GM12878 (cell line): ENCODE results near the gene NKD1. TPM values are rescaled to one million over a fixed set of nuclear protein-coding genes. Genes with fewer than 3 reads are reported as not detected.

Experiments used
- ATAC-seq: fragments of 200-7000 bp; cut with Tn5 transposase; 3 replicates; pipeline ENCODE4 v1.9.1; 2020; ENCODE audit warnings: mild to moderate bottlenecking, moderate library complexity
- BruUV-seq: library from RNA; stranded (reverse); fragments of 400-500 nt; replicated peaks from 2 replicates; lab custom pipeline; 2021; lab: Mats Ljungman, UMichigan
- CTCF ChIA-PET: fragments of 300-600 bp; sonication (Branson Sonifier 250); formaldehyde crosslinking; extraction: SDS; loops from one replicate; lab custom pipeline; 2021; ENCODE audit warnings: inconsistent platforms; lab: Yijun Ruan, JAX
- POLR2A ChIA-PET: fragments of 350-600 bp; formaldehyde crosslinking; extraction: SDS; loops from one replicate; lab custom pipeline; 2021; ENCODE audit warnings: inconsistent platforms; lab: Charles Lee
- RAD21 ChIA-PET: fragments of 300-600 bp; sonication (Branson Sonifier 250); formaldehyde crosslinking; loops from one replicate; lab custom pipeline; 2023; ENCODE audit warnings: antibody characterized with exemption; ENCODE audit not compliant: unreplicated experiment; lab: Charles Lee
- SMC1A ChIA-PET: fragments of 300-600 bp; sonication (Branson Sonifier 250); formaldehyde crosslinking; loops from one replicate; lab custom pipeline; 2023; ENCODE audit not compliant: unreplicated experiment, uncharacterized antibody; lab: Charles Lee
- DNase-seq: peaks from one replicate; pipeline ENCODE4 v3.0.0-alpha.2; 2011; ENCODE audit warnings: low read depth, low spot score
- FAIRE-seq: peaks from 3 replicates; lab custom pipeline; 2011; peaks lifted over from hg19 to GRCh38; lab: Jason Lieb, UNC
- H2AFZ ChIP-seq: 2 replicates; pipeline ENCODE4 v1.6.0; 2011; ENCODE audit warnings: low read depth, low read length, control low read depth; ENCODE audit not compliant: control insufficient read depth
- H3K27ac ChIP-seq: 2 replicates; pipeline ENCODE4 v1.5.1; 2011; ENCODE audit warnings: control low read depth; ENCODE audit not compliant: control insufficient read depth, insufficient read depth
- H3K27me3 ChIP-seq, 2 experiments: replicated peaks in 1 of 2; 2 replicates each; pipeline versions ENCODE4 v1.6.0 to v1.6.1; 2011; ENCODE audit warnings: low read length in 1 of 2; ENCODE audit not compliant: control insufficient read depth in 2 of 2, insufficient read depth in 2 of 2
- H3K36me3 ChIP-seq, 2 experiments: 2 replicates each; pipeline ENCODE4 v1.5.1; 2011; ENCODE audit warnings: low read length in 1 of 2; ENCODE audit not compliant: control insufficient read depth in 2 of 2, insufficient read depth in 2 of 2
- H3K4me1 ChIP-seq: 2 replicates; pipeline ENCODE4 v1.6.1; 2011; ENCODE audit warnings: mild to moderate bottlenecking, low read length, moderate library complexity, mixed read lengths; ENCODE audit not compliant: control insufficient read depth, insufficient read depth
- H3K4me2 ChIP-seq: 2 replicates; pipeline ENCODE4 v1.6.0; 2011; ENCODE audit warnings: control low read depth; ENCODE audit not compliant: control insufficient read depth, insufficient read depth
- H3K4me3 ChIP-seq: fragments of 200-600 bp; sonication (generic); 2 replicates; pipeline ENCODE4 v1.5.1; 2016
- H3K79me2 ChIP-seq: 2 replicates; pipeline ENCODE4 v1.6.0; 2011; ENCODE audit warnings: low read length; ENCODE audit not compliant: control insufficient read depth, insufficient read depth
- H3K9ac ChIP-seq: 2 replicates; pipeline ENCODE4 v1.8.0; 2011; ENCODE audit warnings: low read length, control low read depth, mixed read lengths; ENCODE audit not compliant: control insufficient read depth, insufficient read depth
- H3K9me3 ChIP-seq: replicated peaks from 3 replicates; pipeline ENCODE4 v1.5.1; 2011; ENCODE audit warnings: mild to moderate bottlenecking, low read length; ENCODE audit not compliant: control insufficient read depth, insufficient read depth
- H4K20me1 ChIP-seq: 2 replicates; pipeline ENCODE4 v1.6.0; 2011; ENCODE audit not compliant: control insufficient read depth, insufficient read depth
- CEBPB ChIP-seq, 2 experiments: fragments of 150-350 bp in 1 of 2; IDR thresholded peaks; 2 replicates each; pipeline ENCODE4 v1.6.1; 2012 to 2014; ENCODE audit warnings: low read depth in 2 of 2, low read length in 2 of 2, borderline replicate concordance in 1 of 2, inconsistent platforms in 1 of 2
- GABPA ChIP-seq: IDR thresholded peaks from 2 replicates; pipeline ENCODE4 v1.6.1; 2014; ENCODE audit warnings: antibody characterized with exemption, low read depth, mild to moderate bottlenecking, inconsistent platforms
- NKRF ChIP-seq: fragments of 450-650 bp; conservative IDR thresholded peaks from 2 replicates; pipeline ENCODE4 v1.6.1; 2017; ENCODE audit warnings: mild to moderate bottlenecking, moderate library complexity
- RCOR1 ChIP-seq: conservative IDR thresholded peaks from 2 replicates; pipeline ENCODE4 v1.6.1; 2012; ENCODE audit warnings: low read depth, low read length, improper control_type of control experiment
- WGBS: methylation state at CpG from one replicate; pipeline ENCODE4 v1.1.6; 2016; ENCODE audit warnings: low lambda C conversion rate; ENCODE audit not compliant: insufficient replicate concordance, insufficient coverage; ENCODE audit errors: missing lambda C conversion rate; 5-methylcytosine and 5-hydroxymethylcytosine counted together
- in situ Hi-C: fragments of 300-500 bp; cut with MboI; formaldehyde crosslinking; loops from 9 replicates; pipeline ENCODE4 v1.14.3; 2018; ENCODE audit warnings: mixed read lengths
- intact Hi-C: fragments of 100-400 bp; cut with micrococcal nuclease; formaldehyde crosslinking; loops from one replicate; pipeline ENCODE4 v1.14.2; 2022; ENCODE audit not compliant: unreplicated experiment
- polyA plus RNA-seq, 11 experiments: library from polyadenylated mRNA; depleted of rRNA in 4 of 11; unstranded in 6 of 11; stranded (reverse) in 5 of 11; fragments of >200 nt; fragmentation: Nextera tagmentation in 4 of 11; fragmentation: Illumina TruSeq in 1 of 11; extraction: Ambion mirVana in 4 of 11; extraction: Trizol in 1 of 11; gene quantifications; 1 replicate in 1 of 11; 2 replicates in 10 of 11; pipeline versions ENCODE4 v1.2.1 to v1.2.3, GENCODE V29; 2011 to 2016; ENCODE audit warnings: inconsistent platforms in 2 of 11, missing spikeins in 2 of 11, low read depth in 1 of 11
- total RNA-seq, 4 experiments: library from RNA; depleted of rRNA in 3 of 4; stranded (reverse); fragments of >200 nt in 3 of 4; fragmentation: Illumina TruSeq in 1 of 4; extraction: Trizol in 1 of 4; gene quantifications; 2 replicates each; pipeline versions ENCODE4 v1.2.1 to v1.2.3, GENCODE V29; 2013 to 2021

NKD1 gene
- total and polyA plus RNA-seq, 10 of the 15 experiments (the other 5 are each of a cell fraction or from before 2014, with no cell fraction given) = under 0.01 to 0.49 (median 0.04) TPM; not detected in 2

DNA sequence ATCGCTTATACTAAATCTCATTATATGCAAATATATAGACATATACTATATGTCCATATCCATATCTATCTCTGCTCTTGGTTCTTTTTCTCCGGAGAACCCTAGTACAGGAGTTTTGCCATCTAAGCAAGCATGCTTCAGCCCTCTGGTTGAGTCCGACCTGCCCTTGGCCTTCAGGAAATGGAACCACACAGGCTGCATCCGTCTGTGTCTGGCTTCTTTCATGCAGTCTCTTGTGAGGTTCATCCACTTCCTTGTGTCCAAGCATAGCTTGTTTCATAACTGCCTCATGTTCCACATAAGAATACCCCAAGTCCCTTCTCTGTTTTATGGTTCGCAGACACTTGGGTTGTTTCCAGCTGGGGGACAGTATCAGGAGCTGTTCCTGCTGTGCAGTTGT is 116.1 kb downstream of the NKD1 start:
- DNase-seq (no peak), ATAC-seq (no peak), FAIRE-seq (no peak)
- Histone ChIP-seq H3K4me1 (peaks cover 19% of the 10 kb centered on the region), H3K9ac (no peak overlapping the region), H2AFZ (no peak overlapping the region), H3K9me3 (no peaks in the 10 kb centered on the region), H3K27me3 (no peaks in the 10 kb centered on the region), H3K4me3 (no peak overlapping the region), H3K4me2 (no peak overlapping the region), H3K79me2 (no peaks in the 10 kb centered on the region), H4K20me1 (no peaks in the 10 kb centered on the region), H3K27ac (no peak overlapping the region), H3K36me3 (no peaks in the 10 kb centered on the region)
- ChIA-PET CTCF (interaction anchor here (1.0 to 20.9 kb wide), 16 partner anchors 11 to 453 kb away, joined by 3 to 636 read pairs (median 6); partner anchors contain the start of gene SNX20), RAD21 (interaction anchor here (1.2 to 29.0 kb wide), 8 partner anchors 19 to 639 kb away, joined by 3 to 578 read pairs (median 7); partner anchors contain the start of genes CNEP1R1, CYLD and HEATR3), SMC1A (interaction anchor here (1.0 to 24.8 kb wide), 10 partner anchors 14 to 337 kb away, joined by 3 to 600 read pairs (median 4); partner anchors contain the start of genes CYLD and SNX20), POLR2A (no interaction called here)
- WGBS = 96% methylated on average over 5 of the region's 5 CpGs
- no TSS peak for BruUV-seq
- TF ChIP-seq RCOR1 = no peak
- TF ChIP-seq CEBPB (IDR thresholded peaks at IDR 0.05; ENCODE audit: borderline replicate concordance in 1 of 2, low read depth in 2 of 2, low read length in 2 of 2) = no peak
- TF ChIP-seq GABPA = no peak
- TF ChIP-seq NKRF = no peak
- intact Hi-C loops = loop anchor here (2.0 kb wide), 1 partner anchor 289 kb away; no protein-coding TSS in a partner anchor
- in situ Hi-C loops = no loop called here
